ENCODE results near the gene CERS6.

- TF ChIP-seq FOXM1 (IDR thresholded peaks at IDR 0.05; ENCODE audit: borderline replicate concordance) (no peak), PKNOX1 (IDR thresholded peaks at IDR 0.05) (no peak)
Measured at GRCh38 chr2:168632709-168633121, 176.6 kb downstream of the CERS6 start.

Measured in HEK293T (cell line).